ENCODE measurements around the gene ZBTB22.

ZBTB22 gene

DNA sequence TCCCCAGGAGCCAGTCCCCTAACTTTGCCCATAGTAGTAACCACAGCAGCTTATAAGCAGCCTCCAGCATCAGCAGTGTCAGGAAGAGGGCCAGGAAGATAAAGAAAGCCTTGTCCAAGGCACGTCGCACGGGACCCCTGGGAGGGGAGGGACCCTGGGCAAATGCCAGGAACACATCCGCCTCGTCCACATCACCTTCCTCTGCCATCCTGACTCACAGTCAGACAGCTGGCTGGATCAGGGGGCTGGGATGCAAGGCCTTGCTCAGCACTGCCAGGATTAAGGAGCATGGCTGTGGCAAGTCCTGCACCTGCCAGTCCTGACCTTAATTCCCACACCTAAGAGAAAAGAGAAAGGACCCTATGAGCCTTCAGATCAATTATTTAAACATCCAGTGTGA is 11.5 kb upstream of the ZBTB22 start:
- Histone ChIP-seq H2AK5ac (ENCODE audit: low read length) (no peak overlapping the region), H3K4me2 (ENCODE audit: low read length) (no peak overlapping the region), H4K8ac (ENCODE audit: low read depth, low read length) (no peak overlapping the region), H3K14ac (ENCODE audit: low read length) (no peak overlapping the region), H3K9ac (ENCODE audit: low read length) (no peak overlapping the region), H2BK12ac (ENCODE audit: low read length) (no peak overlapping the region), H3K79me1 (ENCODE audit: low read length) (no peaks in the 10 kb centered on the region), H3K23ac (ENCODE audit: low read length) (no peak overlapping the region), H3K36me3 (ENCODE audit: control insufficient read depth in 1 of 2, insufficient read depth in 2 of 2, low read length in 2 of 2) (no peaks in the 10 kb centered on the region), H3K79me2 (ENCODE audit: control insufficient read depth, insufficient read depth, low read length, poor library complexity) (no peaks in the 10 kb centered on the region), H4K12ac (ENCODE audit: low read depth, low read length) (no peak overlapping the region), H3K4ac (ENCODE audit: low read depth, low read length) (no peak overlapping the region), H3K9me3 (ENCODE audit: insufficient read depth, low read depth, low read length) (peaks cover 2% of the 10 kb centered on the region), H4K91ac (ENCODE audit: low read depth, low read length) (no peak overlapping the region), H2BK120ac (ENCODE audit: insufficient read depth, low read length, poor library complexity) (no peak overlapping the region), H3K18ac (ENCODE audit: low read length) (no peak overlapping the region), H2BK5ac (ENCODE audit: low read depth, low read length, poor library complexity) (no peak overlapping the region), H3K4me1 (ENCODE audit: control insufficient read depth in 1 of 2, insufficient read depth in 2 of 2, low read length in 2 of 2) (no peaks in the 10 kb centered on the region), H3K27me3 (ENCODE audit: insufficient read depth, low read length) (no peaks in the 10 kb centered on the region), H3K4me3 (ENCODE audit: low read depth, low read length) (no peak overlapping the region), H3K27ac (ENCODE audit: low read depth, low read length) (no peak overlapping the region), H2AFZ (ENCODE audit: insufficient read depth, low read length, poor library complexity) (no peak overlapping the region)
- DNase-seq, result no peak
- WGBS (ENCODE audit: extremely low coverage, insufficient coverage, insufficient read length), result no CpG with 5 or more reads among the region's 5 CpGs

DNA sequence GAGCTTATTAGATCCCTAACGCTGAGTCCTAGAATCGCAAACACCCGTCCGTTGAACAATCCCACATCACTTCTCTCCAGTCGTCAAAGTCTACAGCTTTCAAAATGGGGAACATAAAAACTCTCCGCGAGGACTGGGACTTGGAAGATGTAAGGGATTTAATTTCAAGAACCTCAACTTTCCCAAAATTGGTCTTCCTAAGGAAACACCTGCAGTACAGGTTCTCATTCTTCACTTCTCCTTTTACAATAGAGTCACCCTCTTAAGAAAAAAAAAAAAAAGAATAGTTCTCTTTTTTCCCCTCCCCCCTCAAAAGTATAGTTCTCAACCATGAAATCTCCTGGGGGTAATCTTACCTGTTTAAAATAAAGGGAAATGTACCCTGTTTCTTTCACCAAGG is 6.6 kb upstream of the ZBTB22 start:
- no peak for DNase-seq
- Histone ChIP-seq H3K4me3 (ENCODE audit: low read depth, low read length) (no peak overlapping the region), H4K91ac (ENCODE audit: low read depth, low read length) (no peak overlapping the region), H2AK5ac (ENCODE audit: low read length) (no peak overlapping the region), H3K27ac (ENCODE audit: low read depth, low read length) (no peak overlapping the region), H3K79me1 (ENCODE audit: low read length) (peaks cover 8% of the 10 kb centered on the region), H3K4me2 (ENCODE audit: low read length) (peak overlapping the region; percentile 80), H3K14ac (ENCODE audit: low read length) (no peak overlapping the region), H3K9ac (ENCODE audit: low read length) (no peak overlapping the region), H3K18ac (ENCODE audit: low read length) (no peak overlapping the region), H3K9me3 (ENCODE audit: insufficient read depth, low read depth, low read length) (peaks cover 1% of the 10 kb centered on the region), H3K4ac (ENCODE audit: low read depth, low read length) (no peak overlapping the region), H3K27me3 (ENCODE audit: insufficient read depth, low read length) (no peaks in the 10 kb centered on the region), H4K12ac (ENCODE audit: low read depth, low read length) (no peak overlapping the region), H3K79me2 (ENCODE audit: control insufficient read depth, insufficient read depth, low read length, poor library complexity) (peaks cover 8% of the 10 kb centered on the region), H2AFZ (ENCODE audit: insufficient read depth, low read length, poor library complexity) (no peak overlapping the region), H2BK12ac (ENCODE audit: low read length) (no peak overlapping the region), H2BK5ac (ENCODE audit: low read depth, low read length, poor library complexity) (no peak overlapping the region), H3K36me3 (ENCODE audit: control insufficient read depth in 1 of 2, insufficient read depth in 2 of 2, low read length in 2 of 2) (peaks cover 21 to 23% of the 10 kb centered on the region in 2 experiments), H3K4me1 (ENCODE audit: control insufficient read depth in 1 of 2, insufficient read depth in 2 of 2, low read length in 2 of 2) (peaks cover 17 to 19% of the 10 kb centered on the region in 2 experiments), H4K8ac (ENCODE audit: low read depth, low read length) (no peak overlapping the region), H2BK120ac (ENCODE audit: insufficient read depth, low read length, poor library complexity) (no peak overlapping the region), H3K23ac (ENCODE audit: low read length) (no peak overlapping the region)
- no CpG with 5 or more reads among the region's 7 CpGs for WGBS (ENCODE audit: extremely low coverage, insufficient coverage, insufficient read length)

DNA sequence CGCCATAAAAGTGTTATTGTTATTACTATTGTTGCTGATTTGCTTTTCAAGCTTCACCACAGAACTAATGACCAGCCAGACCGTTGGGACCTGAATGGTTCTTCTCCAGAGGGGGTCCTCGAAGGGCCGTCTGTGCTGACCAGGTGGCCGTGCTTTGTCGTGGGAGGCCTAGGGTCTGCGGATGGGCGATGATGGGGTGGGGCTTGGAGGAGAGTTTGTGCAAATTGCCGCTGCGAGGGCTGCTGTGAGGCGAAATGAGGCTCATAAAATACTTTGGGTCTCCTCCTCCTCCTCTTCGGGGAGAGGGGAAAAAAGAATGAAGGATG is 6.0 kb upstream of the ZBTB22 start:
- Histone ChIP-seq H3K27me3 (ENCODE audit: insufficient read depth, low read length) (no peaks in the 10 kb centered on the region), H2AK5ac (ENCODE audit: low read length) (no peak overlapping the region), H3K14ac (ENCODE audit: low read length) (no peak overlapping the region), H4K91ac (ENCODE audit: low read depth, low read length) (no peak overlapping the region), H3K4ac (ENCODE audit: low read depth, low read length) (no peak overlapping the region), H3K36me3 (ENCODE audit: control insufficient read depth in 1 of 2, insufficient read depth in 2 of 2, low read length in 2 of 2) (peaks cover 25 to 28% of the 10 kb centered on the region in 2 experiments), H3K4me1 (ENCODE audit: control insufficient read depth in 1 of 2, insufficient read depth in 2 of 2, low read length in 2 of 2) (peaks cover 20 to 23% of the 10 kb centered on the region in 2 experiments), H3K79me2 (ENCODE audit: control insufficient read depth, insufficient read depth, low read length, poor library complexity) (peaks cover 8% of the 10 kb centered on the region), H3K9me3 (ENCODE audit: insufficient read depth, low read depth, low read length) (no peaks in the 10 kb centered on the region), H2BK120ac (ENCODE audit: insufficient read depth, low read length, poor library complexity) (no peak overlapping the region), H3K4me2 (ENCODE audit: low read length) (peak overlapping the region; percentile 80), H4K12ac (ENCODE audit: low read depth, low read length) (no peak overlapping the region), H3K9ac (ENCODE audit: low read length) (no peak overlapping the region), H2BK12ac (ENCODE audit: low read length) (no peak overlapping the region), H4K8ac (ENCODE audit: low read depth, low read length) (no peak overlapping the region), H3K79me1 (ENCODE audit: low read length) (peaks cover 8% of the 10 kb centered on the region), H2AFZ (ENCODE audit: insufficient read depth, low read length, poor library complexity) (peak overlapping the region; percentile 40), H3K23ac (ENCODE audit: low read length) (no peak overlapping the region), H3K27ac (ENCODE audit: low read depth, low read length) (no peak overlapping the region), H3K4me3 (ENCODE audit: low read depth, low read length) (no peak overlapping the region), H3K18ac (ENCODE audit: low read length) (no peak overlapping the region), H2BK5ac (ENCODE audit: low read depth, low read length, poor library complexity) (no peak overlapping the region)
- no peak for DNase-seq
- WGBS (ENCODE audit: extremely low coverage, insufficient coverage, insufficient read length), result no CpG with 5 or more reads among the region's 12 CpGs

DNA sequence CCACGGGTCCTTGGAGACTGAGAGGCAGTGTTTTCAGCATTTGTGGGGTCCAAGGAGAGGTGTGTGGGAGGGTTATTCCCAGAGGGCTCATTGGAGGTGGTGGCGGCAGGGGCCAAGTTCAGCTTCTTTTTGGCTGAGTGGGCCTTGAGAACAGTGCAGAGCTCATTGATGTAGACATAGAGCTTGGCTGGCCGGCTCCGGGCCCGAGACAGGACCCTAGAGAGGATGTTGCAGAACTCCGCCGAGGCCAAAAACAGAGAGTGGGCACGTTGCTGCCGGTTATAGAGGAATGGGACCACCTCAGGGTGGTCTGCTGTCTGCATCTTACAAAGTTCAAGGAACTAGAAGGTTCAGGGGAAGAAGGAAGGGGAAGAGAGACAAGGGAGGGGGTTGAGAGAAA is 3.7 kb upstream of the ZBTB22 start:
- Histone ChIP-seq H3K9ac (ENCODE audit: low read length) (no peak overlapping the region), H4K91ac (ENCODE audit: low read depth, low read length) (no peak overlapping the region), H4K8ac (ENCODE audit: low read depth, low read length) (no peak overlapping the region), H2BK5ac (ENCODE audit: low read depth, low read length, poor library complexity) (no peak overlapping the region), H3K27ac (ENCODE audit: low read depth, low read length) (no peak overlapping the region), H3K4ac (ENCODE audit: low read depth, low read length) (no peak overlapping the region), H2BK12ac (ENCODE audit: low read length) (no peak overlapping the region), H3K4me2 (ENCODE audit: low read length) (no peak overlapping the region), H3K4me1 (ENCODE audit: control insufficient read depth in 1 of 2, insufficient read depth in 2 of 2, low read length in 2 of 2) (peaks cover 20 to 27% of the 10 kb centered on the region in 2 experiments), H3K27me3 (ENCODE audit: insufficient read depth, low read length) (no peaks in the 10 kb centered on the region), H2BK120ac (ENCODE audit: insufficient read depth, low read length, poor library complexity) (no peak overlapping the region), H3K18ac (ENCODE audit: low read length) (no peak overlapping the region), H3K4me3 (ENCODE audit: low read depth, low read length) (no peak overlapping the region), H3K23ac (ENCODE audit: low read length) (no peak overlapping the region), H3K14ac (ENCODE audit: low read length) (no peak overlapping the region), H4K12ac (ENCODE audit: low read depth, low read length) (no peak overlapping the region), H3K9me3 (ENCODE audit: insufficient read depth, low read depth, low read length) (no peaks in the 10 kb centered on the region), H2AK5ac (ENCODE audit: low read length) (no peak overlapping the region), H3K79me1 (ENCODE audit: low read length) (peaks cover 11% of the 10 kb centered on the region), H2AFZ (ENCODE audit: insufficient read depth, low read length, poor library complexity) (no peak overlapping the region), H3K79me2 (ENCODE audit: control insufficient read depth, insufficient read depth, low read length, poor library complexity) (peaks cover 10% of the 10 kb centered on the region), H3K36me3 (ENCODE audit: control insufficient read depth in 1 of 2, insufficient read depth in 2 of 2, low read length in 2 of 2) (peaks cover 30 to 33% of the 10 kb centered on the region in 2 experiments)
- no peak for DNase-seq
- WGBS (ENCODE audit: extremely low coverage, insufficient coverage, insufficient read length), result no CpG with 5 or more reads among the region's 9 CpGs
